NCI-H748 treated with DMSO at 0.1 percent for 48 hours (cell line): ENCODE measurements around the gene PGPEP1.
"Not testable (repeated sequence)": the region's sequence is repeated elsewhere in the genome, so short reads cannot be mapped to it uniquely, and the experiment has no call there.

ENCODE experiments used
- DNase-seq: peaks from one replicate; lab custom pipeline; 2025; lab: John Stamatoyannopoulos, UW

The PGPEP1 gene

GRCh38 chr19:18364277-18364825 lies 24.0 kb downstream of the PGPEP1 start:
- not testable (repeated sequence) for DNase-seq

DNA sequence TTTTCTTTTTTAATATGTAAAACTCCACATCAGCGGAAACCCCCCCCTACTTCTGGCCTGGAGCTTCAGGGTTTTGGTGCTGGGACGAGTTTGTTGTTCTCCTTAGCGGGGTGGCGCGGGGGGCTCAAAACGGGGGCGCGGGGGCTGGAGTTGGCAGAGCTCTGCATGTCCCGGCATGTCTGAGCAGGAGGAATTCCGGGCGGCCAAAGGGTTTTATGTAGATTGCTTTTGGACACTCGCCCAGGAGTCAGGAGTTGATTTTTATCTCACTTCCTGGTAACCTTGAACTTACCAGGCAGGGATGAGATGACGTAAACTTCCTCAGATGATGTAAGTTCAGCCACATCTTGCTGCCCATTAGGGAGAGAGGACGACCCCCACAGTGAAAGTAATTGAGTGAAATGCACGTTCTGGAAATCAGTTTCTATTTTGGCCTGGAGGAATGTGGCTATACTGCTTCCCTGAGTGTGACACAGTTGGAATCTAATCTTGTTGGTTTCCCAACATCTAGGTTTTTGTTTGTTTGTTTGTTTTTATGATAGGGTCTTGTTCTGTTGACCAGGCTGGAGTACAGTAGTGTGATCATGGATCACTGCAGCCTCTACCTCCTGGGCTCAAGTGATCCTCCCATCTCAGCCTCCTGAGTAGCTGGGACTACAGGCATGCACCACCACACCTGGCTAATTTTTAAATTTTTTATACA lies 24.6 kb downstream of the PGPEP1 start:
- peak; percentile 30 for DNase-seq

DNA sequence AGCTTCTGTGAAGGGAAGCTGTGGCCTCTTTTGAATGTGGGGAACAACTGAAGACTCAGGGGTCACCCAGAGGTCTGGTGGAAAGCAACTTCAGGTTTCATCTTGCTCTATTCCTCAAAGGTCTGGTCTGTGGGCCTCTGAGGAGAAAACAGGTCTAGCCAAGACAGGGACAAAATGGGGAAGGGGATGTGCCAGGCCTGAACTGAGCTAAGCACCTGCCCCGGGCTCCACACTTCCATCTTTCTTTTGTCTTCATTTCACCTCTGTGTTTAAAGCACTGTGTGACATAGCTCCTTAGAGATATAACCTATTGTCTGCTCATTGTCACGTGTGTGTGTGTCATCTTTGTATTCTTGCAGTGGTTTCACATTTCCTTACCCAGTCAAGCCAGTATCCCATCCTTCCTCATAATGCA lies 25.6 kb downstream of the PGPEP1 start:
- no peak for DNase-seq

DNA sequence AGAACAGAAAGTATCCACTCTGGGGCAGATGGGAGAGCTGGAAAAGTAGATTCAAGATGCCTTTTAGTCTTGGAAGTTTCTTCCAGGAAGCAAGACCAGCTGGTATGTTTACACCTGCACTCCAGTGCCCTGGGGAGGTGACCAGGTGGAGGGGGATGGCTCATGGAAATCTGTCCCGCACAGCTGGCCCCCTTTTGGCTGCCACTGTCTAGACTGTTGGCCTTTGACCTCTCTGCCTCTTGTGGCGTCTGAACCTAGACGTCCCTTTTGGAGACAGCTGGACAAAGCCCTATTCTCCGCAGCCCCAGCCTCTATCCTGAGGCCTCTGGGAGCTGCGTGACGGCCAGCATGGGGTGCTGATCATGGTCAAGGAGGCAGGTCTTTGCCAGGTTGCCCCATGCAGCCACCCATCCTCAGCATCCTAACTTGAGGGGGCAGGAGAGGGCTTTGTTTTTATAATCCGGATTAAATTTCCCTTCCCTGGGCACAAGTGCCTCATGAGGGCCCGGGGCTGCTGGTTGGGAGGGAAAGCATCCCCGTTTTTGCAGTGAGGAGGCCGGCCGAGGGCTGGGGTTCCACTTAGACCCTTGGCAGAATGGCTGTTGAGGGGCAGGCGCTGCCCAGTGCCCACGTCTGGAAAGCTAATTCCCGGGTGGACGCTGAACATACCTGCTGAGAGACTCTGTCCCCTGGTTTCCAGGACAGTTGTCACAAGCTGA lies 28.3 kb downstream of the PGPEP1 start:
- no peak for DNase-seq

DNA sequence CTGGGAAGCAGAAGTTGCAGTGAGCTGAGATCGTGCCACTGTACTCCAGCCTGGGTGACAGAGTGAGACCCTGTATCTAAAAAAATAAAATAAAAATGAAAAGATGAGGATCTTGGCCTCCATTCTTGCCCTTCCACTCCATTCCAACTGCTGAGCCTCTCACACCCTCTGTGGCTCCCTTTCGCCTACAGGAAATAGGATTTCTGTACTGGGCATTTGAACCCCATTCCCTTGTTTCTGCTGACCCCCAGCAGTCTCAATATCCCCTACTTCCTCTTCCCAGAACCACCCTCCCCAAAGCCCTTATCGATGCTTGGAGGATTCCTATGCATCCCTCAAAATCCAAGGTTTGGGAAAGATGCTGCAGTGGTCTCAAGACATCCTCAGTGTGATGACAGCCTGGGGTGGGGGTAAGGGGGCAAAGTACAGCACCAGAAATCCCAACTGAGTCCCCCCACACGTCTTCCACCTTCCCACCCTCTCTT lies 33.1 kb downstream of the PGPEP1 start:
- DNase-seq, result no peak

GRCh38 chr19:18373892-18374629 lies 33.7 kb downstream of the PGPEP1 start:
- DNase-seq, result no peak

DNA sequence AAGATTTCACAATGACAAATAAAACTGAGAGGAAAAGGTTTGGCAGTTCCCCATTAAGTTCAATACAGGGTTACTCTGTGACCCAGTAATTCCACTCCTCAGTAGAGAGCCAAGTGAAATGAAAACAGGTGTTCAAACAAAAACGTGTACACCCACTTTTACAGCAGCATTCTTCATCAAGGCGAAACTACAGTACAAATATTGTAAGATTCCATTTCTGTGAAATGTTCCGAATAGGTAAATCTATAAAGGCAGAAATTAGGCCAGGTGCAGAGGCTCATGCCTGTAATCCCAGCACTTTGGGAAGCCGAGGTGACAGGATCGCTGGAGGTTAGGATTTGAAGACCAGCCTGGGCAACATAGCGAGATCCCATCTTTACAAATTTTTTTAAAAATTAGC lies 36.6 kb downstream of the PGPEP1 start:
- DNase-seq, result peak; percentile 23

- no peak for DNase-seq
Measured at GRCh38 chr19:18379803-18380747, 39.7 kb downstream of the PGPEP1 start.

DNA sequence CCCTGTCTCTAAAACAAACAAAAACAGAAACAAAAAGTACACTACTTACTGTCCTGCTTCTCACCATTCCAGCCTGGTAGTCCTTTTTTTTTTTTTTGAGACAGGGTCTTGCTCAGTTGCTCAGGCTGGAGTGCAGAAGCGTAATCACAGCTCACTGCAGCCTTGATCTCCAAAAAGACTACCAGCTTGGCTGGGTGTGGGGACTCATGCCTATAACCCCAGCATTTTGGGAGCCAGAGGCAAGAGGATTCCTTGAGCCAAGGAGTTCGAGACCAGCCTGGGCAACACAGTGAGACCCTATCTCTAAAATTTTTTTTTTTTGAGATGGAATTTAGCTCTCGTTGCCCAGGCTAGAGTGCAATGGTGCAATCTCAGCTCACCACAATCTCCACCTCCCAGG lies 40.4 kb downstream of the PGPEP1 start:
- DNase-seq, result no peak

GRCh38 chr19:18383622-18384021 lies 43.2 kb downstream of the PGPEP1 start:
- not testable (repeated sequence) for DNase-seq

DNA sequence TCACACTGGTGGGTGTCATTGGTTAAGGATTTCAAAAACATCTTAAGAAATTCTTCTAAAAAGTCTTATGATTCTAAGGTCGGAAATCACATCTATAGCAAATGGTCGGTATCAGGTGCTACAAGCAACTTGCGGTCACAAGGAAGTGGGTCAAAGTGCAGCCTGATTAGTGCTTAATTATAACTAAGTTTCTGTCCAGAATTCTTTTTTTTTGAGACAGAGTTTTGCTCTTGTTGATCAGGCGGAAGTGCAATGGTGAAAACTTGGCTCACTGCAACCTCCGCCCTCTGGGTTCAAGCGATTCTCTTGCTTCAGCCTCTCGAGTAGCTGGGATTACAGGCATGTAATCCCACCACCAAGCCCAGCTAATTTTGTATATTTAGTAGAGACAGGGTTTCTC lies 44.4 kb downstream of the PGPEP1 start:
- no peak for DNase-seq

- no peak for DNase-seq
Measured at GRCh38 chr19:18385359-18385674, 44.9 kb downstream of the PGPEP1 start.

DNA sequence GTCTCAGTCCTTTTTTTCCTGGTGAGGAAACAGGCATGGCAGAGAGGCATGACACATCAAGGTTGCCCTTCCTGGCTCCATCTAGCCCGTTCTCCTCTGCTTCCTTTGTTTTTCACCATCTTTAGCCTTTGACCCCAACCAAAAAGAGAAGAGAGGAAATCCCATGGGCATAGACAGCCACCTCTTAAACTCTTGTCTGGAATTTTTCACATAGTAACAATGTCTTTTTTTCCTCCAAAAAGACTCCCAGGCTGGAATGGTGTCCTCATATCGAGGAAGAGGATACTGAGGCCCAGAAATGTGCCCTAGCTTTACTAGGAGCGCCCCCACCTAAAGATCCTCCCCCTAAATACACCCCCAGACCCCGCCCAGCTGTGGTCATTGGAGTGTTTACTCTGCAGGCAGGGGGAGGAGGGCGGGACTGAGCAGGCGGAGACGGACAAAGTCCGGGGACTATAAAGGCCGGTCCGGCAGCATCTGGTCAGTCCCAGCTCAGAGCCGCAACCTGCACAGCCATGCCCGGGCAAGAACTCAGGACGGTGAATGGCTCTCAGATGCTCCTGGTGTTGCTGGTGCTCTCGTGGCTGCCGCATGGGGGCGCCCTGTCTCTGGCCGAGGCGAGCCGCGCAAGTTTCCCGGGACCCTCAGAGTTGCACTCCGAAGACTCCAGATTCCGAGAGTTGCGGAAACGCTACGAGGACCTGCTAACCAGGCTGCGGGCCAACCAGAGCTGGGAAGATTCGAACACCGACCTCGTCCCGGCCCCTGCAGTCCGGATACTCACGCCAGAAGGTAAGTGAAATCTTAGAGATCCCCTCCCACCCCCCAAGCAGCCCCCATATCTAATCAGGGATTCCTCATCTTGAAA lies 45.5 kb downstream of the PGPEP1 start, which contains the start of gene GDF15:
Gene GDF15 (plus strand): TSS at position 484 of the 868 bp plus-strand sequence. CDS start 32 bp downstream, at position 516.
- DNase-seq, result no peak

- DNase-seq, result no peak
Measured at GRCh38 chr19:18386543-18387271, 46.3 kb downstream of the PGPEP1 start.

- DNase-seq, result peak; percentile 25
Measured at GRCh38 chr19:18388100-18388959, 47.9 kb downstream of the PGPEP1 start.

DNA sequence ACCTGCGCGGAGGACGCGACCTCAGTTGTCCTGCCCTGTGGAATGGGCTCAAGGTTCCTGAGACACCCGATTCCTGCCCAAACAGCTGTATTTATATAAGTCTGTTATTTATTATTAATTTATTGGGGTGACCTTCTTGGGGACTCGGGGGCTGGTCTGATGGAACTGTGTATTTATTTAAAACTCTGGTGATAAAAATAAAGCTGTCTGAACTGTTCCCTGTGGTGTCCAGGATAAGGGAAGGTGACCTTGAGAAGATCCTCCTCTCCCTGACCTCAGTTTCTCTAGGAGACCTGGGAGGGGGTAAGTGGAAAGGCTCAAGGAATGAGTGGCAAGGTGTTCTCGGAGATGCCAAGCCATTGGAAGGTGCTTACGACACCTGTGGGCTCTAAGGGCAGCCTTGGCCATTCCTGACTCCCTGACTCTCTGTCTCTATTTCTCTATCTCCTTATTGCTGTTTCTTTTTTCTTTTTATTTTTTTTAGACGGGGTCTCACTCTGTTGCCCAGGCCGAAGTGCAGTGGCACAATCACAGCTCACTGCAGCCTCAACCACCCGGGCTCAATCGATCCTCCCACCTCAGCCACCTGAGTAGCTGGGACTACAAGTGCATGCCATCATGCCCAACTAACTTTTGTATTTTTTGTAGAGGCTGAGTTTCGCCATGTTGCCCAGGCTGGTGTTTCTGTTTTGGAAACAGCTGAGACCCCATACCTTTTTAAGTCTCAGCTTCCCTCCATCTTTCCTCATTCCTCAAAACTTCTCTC lies 48.7 kb downstream of the PGPEP1 start:
- no peak for DNase-seq

DNA sequence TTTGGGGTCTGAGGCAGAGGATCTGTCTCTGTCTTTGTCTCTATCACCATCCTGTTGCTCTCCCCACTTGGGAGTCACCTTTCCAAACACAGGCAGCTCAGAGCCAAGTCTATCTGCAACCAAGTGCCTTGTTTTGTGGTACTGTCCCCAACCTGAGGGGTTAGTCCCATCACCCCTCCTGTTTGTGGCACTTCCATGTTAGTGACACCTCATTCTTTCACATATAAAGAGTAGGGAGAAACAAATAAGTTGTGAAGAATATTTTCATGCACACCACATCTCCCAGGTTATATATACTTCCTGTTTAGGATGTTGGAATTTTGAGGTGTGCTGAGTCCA lies 49.3 kb downstream of the PGPEP1 start:
- no peak for DNase-seq
